Psoas muscle (tissue), 8 donors: ENCODE measurements around the gene ARHGEF3. TPM values are rescaled to one million over a fixed set of nuclear protein-coding genes. Genes with fewer than 3 reads are reported as not detected.

Experiments
- ATAC-seq, 4 donors: fragments of 200-7000 bp; cut with Tn5 transposase; one replicate each; pipeline ENCODE4 v1.9.1; 2020; ENCODE audit warnings: moderate library complexity in 3 of 4, mild to moderate bottlenecking in 2 of 4
- DNase-seq, 2 donors: peaks; one replicate each; pipeline ENCODE4 v3.0.0-alpha.2; 2020
- H3K27ac ChIP-seq: fragments of 200-600 bp; one replicate; pipeline ENCODE4 v1.8.0; 2022
- H3K27me3 ChIP-seq, 3 donors: fragments of 200-600 bp in 1 of 3; one replicate each; pipeline versions ENCODE4 v1.6.1 to v1.8.0; 2013 to 2022; ENCODE audit warnings: low read length in 2 of 3, mild to moderate bottlenecking in 2 of 3, moderate library complexity in 1 of 3; ENCODE audit not compliant: insufficient read depth in 3 of 3
- H3K36me3 ChIP-seq, 2 donors: fragments of 200-600 bp in 1 of 2; one replicate each; pipeline versions ENCODE4 v1.6.1 to v1.8.0; 2013 to 2022; ENCODE audit warnings: low read depth in 1 of 2, mild to moderate bottlenecking in 1 of 2, moderate library complexity in 1 of 2; ENCODE audit not compliant: insufficient read depth in 1 of 2
- H3K4me1 ChIP-seq: fragments of 200-600 bp; one replicate; pipeline ENCODE4 v1.8.0; 2022
- H3K4me3 ChIP-seq: fragments of 200-600 bp; one replicate; pipeline ENCODE4 v1.8.0; 2022; ENCODE audit warnings: mild to moderate bottlenecking
- H3K9me3 ChIP-seq: fragments of 200-600 bp; one replicate; pipeline ENCODE4 v1.8.0; 2022
- WGBS, 3 donors: extraction: QIAGEN DNeasy Blood & Tissue Kit; methylation state at CpG; one replicate each; pipeline versions ENCODE4 v1.1.6 to v1.1.7; 2013; 5-methylcytosine and 5-hydroxymethylcytosine counted together
- intact Hi-C, 2 donors: fragments of 100-400 bp; cut with DNase I; formaldehyde crosslinking; loops; one replicate each; pipeline versions ENCODE4 v1.11.0 to v1.14.2; 2022
- polyA plus RNA-seq, 3 donors: library from polyadenylated mRNA; stranded (reverse); fragments of 200-250 nt; gene quantifications; one replicate each; pipeline ENCODE4 v1.2.3, GENCODE V29; 2013
- total RNA-seq, 4 donors: library from RNA; stranded (reverse); fragmentation: NEBNext Ultra II Directional in 2 of 4; extraction: Animal tissue kit (Norgen Biotek cat#: 25700) in 2 of 4; gene quantifications; one replicate each; pipeline versions ENCODE4 v1.2.1 to v1.2.4, GENCODE V29; 2021 to 2023
- TF ChIP-seq, protein P1 (sequence below): fragments of 200-600 bp; IDR thresholded peaks from one replicate; pipeline ENCODE4 v1.8.0; 2022; ENCODE audit warnings: antibody characterized with exemption
- donor health status: healthy with polysubstance abuse.
- donor health status: DM: no; HTN: no; CAD: no; lungs with moderate emphysema.
- donor health status: Bipolar disorder and iron deficiency.
- donor health status: healthy.
- donor health status: DM: yes; HTN: yes; CAD: no.
- donor health status: DM: no; HTN: no; CAD: no.
- donor health status: DM: no; HTN: no; CAD: no.
- donor health status: DM: yes; HTN: yes; CAD: no.

Gene ARHGEF3
- total and polyA plus RNA-seq, 7 donors = 4.6 to 10.4 (median 6.3) TPM

DNA sequence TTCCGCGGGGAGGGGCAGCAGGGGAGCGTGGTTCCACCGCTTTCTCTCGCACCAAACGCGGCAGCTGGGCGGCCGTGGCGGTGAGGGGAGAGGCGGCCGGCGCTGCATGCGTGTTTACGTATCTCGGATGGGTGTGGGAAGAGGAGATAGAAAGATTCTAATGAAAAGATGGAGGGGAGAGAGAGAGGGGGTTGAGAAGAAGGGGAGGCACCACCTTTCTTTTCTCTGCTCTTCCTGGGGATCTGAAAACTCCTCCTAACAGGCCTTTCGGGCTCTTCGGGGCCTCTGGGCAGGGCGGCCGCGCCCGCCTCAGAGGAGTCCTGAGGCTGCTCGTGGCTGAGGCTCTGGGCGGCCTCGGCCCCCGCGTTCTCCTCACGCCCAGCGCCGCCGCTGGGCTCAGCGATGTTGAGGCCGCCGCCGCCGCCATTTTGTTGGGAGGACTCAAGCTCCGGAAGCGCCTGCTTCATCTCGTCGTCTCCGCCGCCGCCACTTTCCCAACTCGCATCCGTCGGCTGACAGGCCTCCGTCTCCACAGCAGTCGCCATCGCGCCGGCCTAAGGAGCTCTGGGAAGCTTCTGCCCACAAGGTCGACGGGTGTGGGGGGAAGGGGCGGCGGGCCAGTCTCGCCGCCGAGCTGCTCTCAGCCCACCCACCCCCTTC lies 119.2 kb downstream of the ARHGEF3 start:
- peak; percentile 79 to 89 (median 80) for ATAC-seq

GRCh38 chr3:56681984-56682461 lies 119.7 kb downstream of the ARHGEF3 start:
- H3K4me3 ChIP-seq = peak overlapping the region; percentile 97
- peaks cover 17% of the 10 kb centered on the region for H3K4me1 ChIP-seq
- intact Hi-C loops = no loop called here
- H3K36me3 ChIP-seq = no peaks in the 10 kb centered on the region
- no peak for DNase-seq
- H3K9me3 ChIP-seq = no peaks in the 10 kb centered on the region
- ATAC-seq = no peak
- no peaks in the 10 kb centered on the region for H3K27me3 ChIP-seq
- TF ChIP-seq, protein P1, sequence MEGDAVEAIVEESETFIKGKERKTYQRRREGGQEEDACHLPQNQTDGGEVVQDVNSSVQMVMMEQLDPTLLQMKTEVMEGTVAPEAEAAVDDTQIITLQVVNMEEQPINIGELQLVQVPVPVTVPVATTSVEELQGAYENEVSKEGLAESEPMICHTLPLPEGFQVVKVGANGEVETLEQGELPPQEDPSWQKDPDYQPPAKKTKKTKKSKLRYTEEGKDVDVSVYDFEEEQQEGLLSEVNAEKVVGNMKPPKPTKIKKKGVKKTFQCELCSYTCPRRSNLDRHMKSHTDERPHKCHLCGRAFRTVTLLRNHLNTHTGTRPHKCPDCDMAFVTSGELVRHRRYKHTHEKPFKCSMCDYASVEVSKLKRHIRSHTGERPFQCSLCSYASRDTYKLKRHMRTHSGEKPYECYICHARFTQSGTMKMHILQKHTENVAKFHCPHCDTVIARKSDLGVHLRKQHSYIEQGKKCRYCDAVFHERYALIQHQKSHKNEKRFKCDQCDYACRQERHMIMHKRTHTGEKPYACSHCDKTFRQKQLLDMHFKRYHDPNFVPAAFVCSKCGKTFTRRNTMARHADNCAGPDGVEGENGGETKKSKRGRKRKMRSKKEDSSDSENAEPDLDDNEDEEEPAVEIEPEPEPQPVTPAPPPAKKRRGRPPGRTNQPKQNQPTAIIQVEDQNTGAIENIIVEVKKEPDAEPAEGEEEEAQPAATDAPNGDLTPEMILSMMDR = no peak
- WGBS, 3 donors = 22 to 28% (median 25%) methylated on average over 10 of the region's 10 CpGs
- H3K27ac ChIP-seq = peak overlapping the region; percentile 99

More for the DNA sequence above, 119.2 kb downstream of the ARHGEF3 start:
- Histone ChIP-seq H3K27ac (peak overlapping the region; percentile 99), H3K27me3 (no peaks in the 10 kb centered on the region), H3K4me1 (peaks cover 17% of the 10 kb centered on the region), H3K9me3 (no peaks in the 10 kb centered on the region), H3K36me3 (no peaks in the 10 kb centered on the region), H3K4me3 (peak overlapping the region; percentile 97)
- intact Hi-C loops = no loop called here
- WGBS, 3 donors = 0 to 1% (median 1%) methylated on average over 49 to 58 of the region's 58 CpGs
- TF ChIP-seq, protein P1 = no peak
- peak; percentile 73 to 82 for DNase-seq

- H3K27ac ChIP-seq = no peak overlapping the region
- H3K9me3 ChIP-seq = no peaks in the 10 kb centered on the region
- H3K36me3 ChIP-seq = no peaks in the 10 kb centered on the region
- H3K4me3 ChIP-seq = no peak overlapping the region
- peaks cover 17% of the 10 kb centered on the region for H3K4me1 ChIP-seq
- no peaks in the 10 kb centered on the region for H3K27me3 ChIP-seq
- intact Hi-C loops = no loop called here
- DNase-seq = no peak
- TF ChIP-seq, protein P1 = no peak
- no peak for ATAC-seq
Observed at GRCh38 chr3:56680054-56680580, 121.6 kb downstream of the ARHGEF3 start.

Other genes with a start within 250 kb of the ARHGEF3 start
- gene CCDC66, start 244.8 kb downstream of the ARHGEF3 start, total RNA-seq = 10 to 100 TPM in 2 of 4 donors, 1 to 10 TPM in 2; 7.5 to 14.8 (median 10.2) TPM
- gene CCDC66, start 244.8 kb downstream of the ARHGEF3 start, polyA plus RNA-seq = 10 to 100 TPM in 1 of 3 donors, 1 to 10 TPM in 2; 5.5 to 11.4 (median 7.0) TPM
- 10 to 100 TPM; 12.2 to 22.4 (median 18.0) TPM for gene TASOR, start 118.7 kb downstream of the ARHGEF3 start, total RNA-seq
- 10 to 100 TPM in 1 of 3 donors, 1 to 10 TPM in 2; 6.3 to 16.9 (median 6.7) TPM for gene TASOR, start 118.7 kb downstream of the ARHGEF3 start, polyA plus RNA-seq